ENCODE results near the gene MYO5C.
"Not testable (repeated sequence)": the region's sequence is repeated elsewhere in the genome, so short reads cannot be mapped to it uniquely, and the experiment has no call there.

Gene MYO5C

GRCh38 chr15:52179278-52180195 is 116.1 kb downstream of the MYO5C start:
- DNase-seq (ENCODE audit: low read depth in 1 of 2, low spot score in 1 of 2): peak; percentile 73 to 84

- DNase-seq (ENCODE audit: low read depth in 1 of 2, low spot score in 1 of 2): no peak
Measured at GRCh38 chr15:52178765-52179164, 116.8 kb downstream of the MYO5C start.

- no peak for DNase-seq (ENCODE audit: low read depth in 1 of 2, low spot score in 1 of 2)
Measured at GRCh38 chr15:52172869-52173268, 122.7 kb downstream of the MYO5C start.

GRCh38 chr15:52171807-52172206 is 123.8 kb downstream of the MYO5C start:
- no peak for DNase-seq (ENCODE audit: low read depth in 1 of 2, low spot score in 1 of 2)

GRCh38 chr15:52171386-52171785 is 124.2 kb downstream of the MYO5C start:
- DNase-seq (ENCODE audit: low read depth in 1 of 2, low spot score in 1 of 2): no peak

- not testable (repeated sequence) for DNase-seq (ENCODE audit: low read depth in 1 of 2, low spot score in 1 of 2)
Measured at GRCh38 chr15:52170199-52170598, 125.4 kb downstream of the MYO5C start.

GRCh38 chr15:52165494-52166131 is 130.0 kb downstream of the MYO5C start:
- DNase-seq (ENCODE audit: low read depth in 1 of 2, low spot score in 1 of 2): not testable (repeated sequence)

- no peak for DNase-seq (ENCODE audit: low read depth in 1 of 2, low spot score in 1 of 2)
Measured at GRCh38 chr15:52164631-52165265, 130.9 kb downstream of the MYO5C start.

GRCh38 chr15:52163321-52164190 is 132.0 kb downstream of the MYO5C start:
- no peak for DNase-seq (ENCODE audit: low read depth in 1 of 2, low spot score in 1 of 2)

GRCh38 chr15:52162876-52163275 is 132.7 kb downstream of the MYO5C start:
- no peak for DNase-seq (ENCODE audit: low read depth in 1 of 2, low spot score in 1 of 2)

GRCh38 chr15:52162260-52162659 is 133.3 kb downstream of the MYO5C start:
- DNase-seq (ENCODE audit: low read depth in 1 of 2, low spot score in 1 of 2): no peak

GRCh38 chr15:52161406-52161966 is 134.1 kb downstream of the MYO5C start:
- no peak for DNase-seq (ENCODE audit: low read depth in 1 of 2, low spot score in 1 of 2)

GRCh38 chr15:52159645-52160044 is 136.0 kb downstream of the MYO5C start:
- DNase-seq (ENCODE audit: low read depth in 1 of 2, low spot score in 1 of 2): no peak

GRCh38 chr15:52158084-52158765 is 137.4 kb downstream of the MYO5C start:
- no peak for DNase-seq (ENCODE audit: low read depth in 1 of 2, low spot score in 1 of 2)

- no peak for DNase-seq (ENCODE audit: low read depth in 1 of 2, low spot score in 1 of 2)
Measured at GRCh38 chr15:52155878-52156277, 139.7 kb downstream of the MYO5C start.

- DNase-seq (ENCODE audit: low read depth in 1 of 2, low spot score in 1 of 2): no peak
Measured at GRCh38 chr15:52154896-52155865, 140.4 kb downstream of the MYO5C start.

GRCh38 chr15:52153900-52154895 is 141.4 kb downstream of the MYO5C start:
- DNase-seq (ENCODE audit: low read depth in 1 of 2, low spot score in 1 of 2): no peak

GRCh38 chr15:52151353-52151752 is 144.3 kb downstream of the MYO5C start:
- DNase-seq (ENCODE audit: low read depth in 1 of 2, low spot score in 1 of 2): no peak

Measured in activated CD4-positive, alpha-beta T cell treated with anti-CD3 and anti-CD28 coated beads, Interleukin-2, amount 50 U/mL, for 24 hours (primary cell).